GM12875 (cell line): ENCODE data around the gene GATA1.

Experiments
- H3K4me3 ChIP-seq: one replicate; pipeline ENCODE4 v1.5.1; 2011; ENCODE audit warnings: low read depth, low read length, control low read depth
- TF ChIP-seq, protein P1 (sequence below): IDR thresholded peaks from 2 replicates; pipeline ENCODE4 v1.5.1; 2011; ENCODE audit warnings: low read depth, mild to moderate bottlenecking, control low read depth, inconsistent platforms, low read length, moderate library complexity, borderline replicate concordance; ENCODE audit not compliant: insufficient read depth

The GATA1 gene

DNA sequence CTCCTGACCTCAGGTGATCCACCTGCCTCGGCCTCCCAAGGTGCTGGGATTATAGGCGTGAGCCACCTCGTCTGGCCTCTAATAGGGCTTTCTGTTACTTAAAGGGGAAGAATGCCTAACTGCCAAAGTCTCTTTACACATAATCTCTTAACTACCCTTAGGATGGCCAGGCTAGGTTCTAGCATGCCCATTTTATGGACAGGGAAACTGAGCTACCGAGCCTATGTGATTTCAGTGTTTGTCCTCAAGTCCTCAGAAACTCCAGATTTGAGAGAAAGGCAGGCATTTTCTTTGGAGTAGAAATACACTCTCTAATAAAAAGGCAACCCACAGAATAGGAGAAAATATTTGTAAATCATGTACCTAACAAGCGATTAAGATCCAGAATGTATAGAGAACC, 37.2 kb upstream of the GATA1 start:
- no peak overlapping the region for H3K4me3 ChIP-seq
- TF ChIP-seq, protein P1, sequence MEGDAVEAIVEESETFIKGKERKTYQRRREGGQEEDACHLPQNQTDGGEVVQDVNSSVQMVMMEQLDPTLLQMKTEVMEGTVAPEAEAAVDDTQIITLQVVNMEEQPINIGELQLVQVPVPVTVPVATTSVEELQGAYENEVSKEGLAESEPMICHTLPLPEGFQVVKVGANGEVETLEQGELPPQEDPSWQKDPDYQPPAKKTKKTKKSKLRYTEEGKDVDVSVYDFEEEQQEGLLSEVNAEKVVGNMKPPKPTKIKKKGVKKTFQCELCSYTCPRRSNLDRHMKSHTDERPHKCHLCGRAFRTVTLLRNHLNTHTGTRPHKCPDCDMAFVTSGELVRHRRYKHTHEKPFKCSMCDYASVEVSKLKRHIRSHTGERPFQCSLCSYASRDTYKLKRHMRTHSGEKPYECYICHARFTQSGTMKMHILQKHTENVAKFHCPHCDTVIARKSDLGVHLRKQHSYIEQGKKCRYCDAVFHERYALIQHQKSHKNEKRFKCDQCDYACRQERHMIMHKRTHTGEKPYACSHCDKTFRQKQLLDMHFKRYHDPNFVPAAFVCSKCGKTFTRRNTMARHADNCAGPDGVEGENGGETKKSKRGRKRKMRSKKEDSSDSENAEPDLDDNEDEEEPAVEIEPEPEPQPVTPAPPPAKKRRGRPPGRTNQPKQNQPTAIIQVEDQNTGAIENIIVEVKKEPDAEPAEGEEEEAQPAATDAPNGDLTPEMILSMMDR, result no peak

DNA sequence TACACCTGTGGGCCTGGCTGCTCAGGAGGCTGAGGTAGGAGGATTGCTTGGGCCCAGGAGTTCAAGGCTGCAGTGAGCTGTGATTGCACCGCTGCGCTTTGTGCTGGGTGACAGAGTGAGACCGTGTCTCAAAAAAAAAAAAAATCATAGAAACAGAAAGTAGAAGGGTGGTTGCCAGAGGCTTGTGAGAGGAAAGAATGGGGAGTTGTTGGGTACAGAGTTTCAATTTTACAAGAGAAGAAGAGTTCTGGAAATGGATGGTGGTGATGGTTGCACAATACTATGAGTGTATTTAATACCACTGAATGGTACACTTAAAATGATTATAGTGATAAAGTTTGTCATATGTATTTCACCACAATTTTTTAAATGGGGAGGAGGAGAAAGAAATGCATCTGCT, 35.0 kb upstream of the GATA1 start:
- no peak overlapping the region for H3K4me3 ChIP-seq
- TF ChIP-seq, protein P1, result no peak

GRCh38 chrX:48752498-48752897, 33.9 kb upstream of the GATA1 start:
- H3K4me3 ChIP-seq, result no peak overlapping the region
- TF ChIP-seq, protein P1, result no peak

DNA sequence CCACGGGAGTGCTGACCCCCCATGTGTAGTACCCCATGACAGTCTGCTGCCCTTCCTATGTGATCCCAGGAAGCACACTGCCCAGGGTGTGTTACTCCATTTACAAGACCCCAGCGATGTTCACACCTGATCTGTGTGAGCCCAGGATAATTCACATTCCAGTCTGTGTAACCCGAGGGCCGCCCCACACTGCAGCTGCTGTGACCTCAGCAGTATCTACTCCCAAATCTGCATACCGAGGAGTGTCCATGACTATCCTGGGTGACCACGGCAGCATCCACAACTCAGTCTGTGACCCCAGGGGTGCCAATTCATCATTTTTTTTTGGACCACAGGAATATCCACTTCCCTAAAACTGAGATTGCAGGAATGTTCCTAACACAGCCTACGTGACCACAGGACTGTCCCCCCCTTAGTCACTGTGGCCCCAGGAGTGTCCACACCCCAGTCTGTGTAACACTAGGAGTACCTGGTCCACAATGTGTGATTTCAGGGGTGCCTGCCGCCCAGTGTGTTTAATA, 32.6 kb upstream of the GATA1 start:
- TF ChIP-seq, protein P1, result no peak
- no peak overlapping the region for H3K4me3 ChIP-seq

DNA sequence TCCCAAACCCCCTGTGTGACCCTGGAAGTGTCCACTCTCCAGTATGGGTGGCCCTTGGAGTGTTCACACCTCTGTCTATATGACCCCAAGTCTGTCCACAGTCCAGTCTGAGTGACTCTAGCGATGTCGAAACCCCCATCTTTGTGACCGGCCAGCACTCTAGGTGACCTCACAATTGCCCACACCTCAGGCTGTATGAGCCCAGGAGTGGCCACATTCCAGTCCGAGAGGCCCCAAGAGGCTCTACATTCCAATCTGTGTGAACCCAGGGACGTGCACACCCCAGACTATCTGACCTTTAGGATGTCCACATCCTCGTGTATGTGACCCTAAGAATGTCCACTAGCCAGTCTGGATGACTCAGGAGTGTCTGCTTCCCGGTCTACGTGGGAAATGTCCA, 32.2 kb upstream of the GATA1 start:
- TF ChIP-seq, protein P1, result no peak
- H3K4me3 ChIP-seq, result no peak overlapping the region

DNA sequence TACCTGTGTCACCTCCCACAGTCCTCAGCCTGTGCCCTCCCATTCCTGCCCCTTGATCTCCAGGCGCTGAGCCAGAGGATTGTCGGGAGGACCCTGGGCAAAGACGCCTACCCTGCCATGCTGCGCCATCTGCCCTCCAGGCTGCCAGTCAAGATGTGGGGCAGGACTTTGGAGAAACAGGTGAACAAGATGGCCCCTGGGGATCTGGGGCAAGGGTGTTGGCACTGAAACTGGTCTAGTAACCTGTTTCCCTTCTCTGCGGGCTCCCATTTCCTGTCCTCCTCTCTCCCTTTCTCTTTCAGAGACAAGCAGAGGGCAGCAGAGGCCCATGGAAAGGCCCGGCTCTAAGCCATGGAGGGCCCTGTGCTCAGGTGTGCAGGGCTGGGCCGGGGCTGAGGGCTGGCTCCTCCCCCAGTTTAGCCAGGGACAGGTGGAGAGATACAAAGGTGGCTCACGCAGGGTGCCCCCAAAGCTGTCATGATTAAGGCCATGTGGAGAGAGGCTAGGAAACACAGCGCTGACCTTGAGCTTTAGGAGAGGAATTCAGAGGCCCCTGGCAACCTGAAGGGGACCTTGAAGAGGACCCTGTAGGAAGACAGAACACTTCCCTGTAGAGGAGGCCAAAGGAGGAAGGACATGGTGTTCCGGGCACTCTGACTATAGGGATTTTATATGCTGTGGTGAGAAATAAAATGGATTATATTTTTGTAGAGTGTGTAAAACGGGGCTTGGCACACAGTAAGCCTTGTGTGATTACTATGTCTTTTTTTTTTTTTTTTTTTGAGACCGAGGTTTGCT, 24.5 kb upstream of the GATA1 start, which contains the start of gene GLOD5:
Gene GLOD5, plus strand, starts transcription at position 74 of the 798 bp plus-strand sequence. Its CDS starts 44 bp downstream, at position 118.
- H3K4me3 ChIP-seq, result no peak within 1 kb of the TSS
- TF ChIP-seq, protein P1, result no peak

- H3K4me3 ChIP-seq, result no peak overlapping the region
- TF ChIP-seq, protein P1, result no peak
Observed at GRCh38 chrX:48769230-48769629, 17.2 kb upstream of the GATA1 start.
